ENCODE results near the gene EEF1A2. TPM values are rescaled to one million over a fixed set of nuclear protein-coding genes. Genes with fewer than 3 reads are reported as not detected.

Gene EEF1A2
- total RNA-seq, 1 experiment from 2014 or later, result 75.2 TPM

DNA sequence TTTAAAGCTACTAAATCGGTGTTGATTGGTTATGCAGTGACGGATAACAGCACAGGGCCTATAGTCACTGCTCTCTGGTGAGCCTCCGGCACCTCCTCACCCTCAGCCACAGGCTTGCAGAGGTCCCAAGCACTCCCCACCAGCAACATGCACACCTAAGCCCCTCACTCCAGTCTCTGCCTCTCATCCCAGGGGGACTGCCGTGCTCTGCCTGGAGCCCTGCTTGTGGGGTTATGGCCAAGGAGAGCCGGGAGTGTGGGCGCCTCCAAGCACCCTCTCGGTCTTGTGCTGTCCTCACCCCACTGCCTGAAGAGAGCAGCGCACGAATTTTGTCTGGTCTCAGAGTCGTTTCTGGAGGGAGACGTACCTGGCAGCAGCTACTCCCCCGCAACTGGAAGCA, 6.8 kb upstream of the EEF1A2 start:
- Histone ChIP-seq H3K27me3 (ENCODE audit: insufficient read depth, low read depth) (peaks cover 77% of the 10 kb centered on the region), H4K20me1 (ENCODE audit: insufficient read depth) (no peaks in the 10 kb centered on the region), H3K36me3 (ENCODE audit: low read depth) (no peaks in the 10 kb centered on the region), H3K4me2 (no peak overlapping the region), H3K4me1 (replicated peaks; ENCODE audit: insufficient read depth) (no peaks in the 10 kb centered on the region), H3K9me2 (ENCODE audit: insufficient read depth) (no peaks in the 10 kb centered on the region), H2AFZ (no peak overlapping the region), H3K4me3 (no peak overlapping the region), H3F3A (ENCODE audit: insufficient read depth, low read depth) (peaks cover 11% of the 10 kb centered on the region), H3K9me3 (ENCODE audit: insufficient read depth, low read depth) (peaks cover 4% of the 10 kb centered on the region), H3K27ac (no peak overlapping the region), H3K79me2 (ENCODE audit: low read depth) (no peaks in the 10 kb centered on the region)
- ChIA-PET POLR2A (ENCODE audit: unreplicated experiment) (no interaction called here), CTCF (no interaction called here)
- no TSS peak for BruUV-seq (replicated peaks)
- intact Hi-C loops (cut with micrococcal nuclease; ENCODE audit: unreplicated experiment), result no loop called here
- no peak for DNase-seq
- TF ChIP-seq CTCF (conservative IDR thresholded peaks at IDR 0.05) (no peak), EZH2 (IDR thresholded peaks at IDR 0.05; ENCODE audit: low read depth) (no peak)

DNA sequence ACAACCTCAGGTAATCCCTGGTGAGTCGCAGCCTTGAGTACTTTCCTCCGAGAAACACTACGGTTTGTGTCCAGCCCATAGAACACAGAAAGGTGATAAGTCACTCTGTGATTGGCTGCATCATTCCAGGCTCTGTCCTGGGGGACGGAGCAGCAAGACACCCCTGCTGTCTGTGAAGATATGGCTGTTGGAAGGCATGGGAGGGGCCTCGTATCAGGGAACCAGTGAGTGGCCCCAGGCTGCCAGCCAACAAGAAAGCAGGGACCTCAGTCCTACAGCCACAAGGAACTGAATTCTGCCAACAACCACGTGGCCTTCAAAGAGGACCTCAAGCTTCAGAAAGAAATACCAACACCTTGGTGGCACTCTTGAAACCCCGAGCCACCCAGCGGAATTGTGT, 6.4 kb upstream of the EEF1A2 start:
- DNase-seq, result no peak
- no peaks in the 10 kb centered on the region for H3K9me2 ChIP-seq (ENCODE audit: insufficient read depth)
- peaks cover 75% of the 10 kb centered on the region for H3K27me3 ChIP-seq (ENCODE audit: insufficient read depth, low read depth)
- no TSS peak for BruUV-seq (replicated peaks)
- ChIA-PET POLR2A (ENCODE audit: unreplicated experiment) (no interaction called here), CTCF (no interaction called here)
- no peak overlapping the region for H3K4me3 ChIP-seq
- H3K9me3 ChIP-seq (ENCODE audit: insufficient read depth, low read depth), result peaks cover 4% of the 10 kb centered on the region
- H3F3A ChIP-seq (ENCODE audit: insufficient read depth, low read depth), result peaks cover 7% of the 10 kb centered on the region
- H2AFZ ChIP-seq, result no peak overlapping the region
- TF ChIP-seq EZH2 (IDR thresholded peaks at IDR 0.05; ENCODE audit: low read depth), result no peak
- no peak for TF ChIP-seq CTCF (conservative IDR thresholded peaks at IDR 0.05)
- no peaks in the 10 kb centered on the region for H4K20me1 ChIP-seq (ENCODE audit: insufficient read depth)
- H3K27ac ChIP-seq, result no peak overlapping the region
- no peaks in the 10 kb centered on the region for H3K36me3 ChIP-seq (ENCODE audit: low read depth)
- intact Hi-C loops (cut with micrococcal nuclease; ENCODE audit: unreplicated experiment), result no loop called here
- no peaks in the 10 kb centered on the region for H3K4me1 ChIP-seq (replicated peaks; ENCODE audit: insufficient read depth)
- no peak overlapping the region for H3K4me2 ChIP-seq
- H3K79me2 ChIP-seq (ENCODE audit: low read depth), result no peaks in the 10 kb centered on the region

- TF ChIP-seq CTCF (conservative IDR thresholded peaks at IDR 0.05) (no peak), EZH2 (IDR thresholded peaks at IDR 0.05; ENCODE audit: low read depth) (no peak)
- POLR2A ChIA-PET (ENCODE audit: unreplicated experiment), result no interaction called here
- Histone ChIP-seq H3K9me3 (ENCODE audit: insufficient read depth, low read depth) (peaks cover 4% of the 10 kb centered on the region), H3K27me3 (ENCODE audit: insufficient read depth, low read depth) (peaks cover 75% of the 10 kb centered on the region), H3K79me2 (ENCODE audit: low read depth) (no peaks in the 10 kb centered on the region), H3K4me3 (no peak overlapping the region), H3K4me2 (no peak overlapping the region), H3K36me3 (ENCODE audit: low read depth) (no peaks in the 10 kb centered on the region), H3K4me1 (replicated peaks; ENCODE audit: insufficient read depth) (no peaks in the 10 kb centered on the region), H2AFZ (no peak overlapping the region), H3K27ac (no peak overlapping the region), H4K20me1 (ENCODE audit: insufficient read depth) (no peaks in the 10 kb centered on the region), H3K9me2 (ENCODE audit: insufficient read depth) (no peaks in the 10 kb centered on the region), H3F3A (ENCODE audit: insufficient read depth, low read depth) (peaks cover 5% of the 10 kb centered on the region)
- CTCF ChIA-PET, result no interaction called here
- intact Hi-C loops (cut with micrococcal nuclease; ENCODE audit: unreplicated experiment), result no loop called here
- BruUV-seq (replicated peaks), result no TSS peak
- no peak for DNase-seq
These were observed 5.8 kb upstream of the EEF1A2 start for GRCh38 chr20:63504642-63505041.

All from PC-9 (cell line).